HG03060 (cell line): ENCODE data around the gene PRKCG.
"Not testable (repeated sequence)": the region's sequence is repeated elsewhere in the genome, so short reads cannot be mapped to it uniquely, and the experiment has no call there.

Experiments used
- ATAC-seq: cut with Tn5 transposase; IDR thresholded peaks from one replicate; pipeline ENCODE4 v1.9.1; 2021; ENCODE audit warnings: low read depth, moderate number of reproducible peaks; ENCODE audit not compliant: unreplicated experiment

The PRKCG gene

DNA sequence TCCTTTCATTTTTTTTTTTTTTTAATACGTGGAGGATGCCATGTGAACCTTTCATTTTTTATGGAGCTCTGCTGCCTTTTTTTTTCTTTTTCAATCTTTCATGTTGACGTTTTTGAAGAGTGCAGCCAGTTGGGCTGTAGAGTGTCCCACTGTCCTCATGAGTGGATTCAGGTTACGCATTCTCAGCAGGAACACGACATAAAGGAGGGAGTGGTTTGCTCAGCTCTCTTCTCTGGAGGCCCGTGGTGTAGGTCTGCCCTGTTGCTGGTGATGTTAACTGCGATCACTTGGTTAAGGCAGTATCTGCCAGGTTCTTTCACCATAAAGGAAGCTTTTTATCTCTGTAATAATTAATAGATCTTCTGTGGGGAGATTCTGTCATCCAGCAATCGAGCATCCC is 54.0 kb downstream of the PRKCG start:
- ATAC-seq = no peak

DNA sequence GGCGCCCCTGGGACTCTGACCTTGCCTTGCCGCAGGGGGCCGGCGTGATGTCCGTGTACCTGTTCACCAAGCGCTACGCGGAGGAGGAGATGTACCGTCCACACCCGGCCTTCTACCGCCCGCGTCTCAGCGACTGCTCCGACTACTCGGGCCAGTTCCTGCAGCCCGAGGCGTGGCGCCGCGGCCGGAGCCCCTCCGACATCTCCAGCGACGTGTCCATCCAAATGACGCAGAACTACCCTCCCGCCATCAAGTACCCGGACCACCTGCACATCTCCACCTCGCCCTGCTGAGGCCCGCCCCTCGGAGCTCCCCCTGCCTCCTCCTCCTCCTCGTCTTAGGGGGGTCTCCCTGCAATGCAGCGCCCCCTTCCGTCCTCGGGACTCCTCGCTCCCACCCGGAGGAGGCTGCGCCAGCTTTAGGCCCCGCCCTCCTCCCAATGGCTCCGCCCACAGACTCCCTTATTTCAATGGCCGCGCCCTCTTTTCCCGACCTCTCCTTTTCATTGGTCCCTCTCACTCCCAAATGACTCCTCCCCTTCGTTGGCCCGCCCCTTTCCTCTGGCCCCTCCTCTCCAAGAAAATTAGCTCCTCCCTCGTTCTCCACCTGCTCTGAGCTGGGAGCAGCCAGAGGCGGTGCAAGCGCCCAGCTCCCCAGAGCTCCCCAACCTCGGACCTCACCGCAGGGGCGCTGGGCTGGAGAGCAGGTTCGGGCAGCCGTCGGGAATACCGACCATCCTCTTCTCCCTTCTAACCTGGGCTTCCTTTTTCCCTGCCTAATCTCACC is 60.2 kb downstream of the PRKCG start:
- ATAC-seq = no peak

DNA sequence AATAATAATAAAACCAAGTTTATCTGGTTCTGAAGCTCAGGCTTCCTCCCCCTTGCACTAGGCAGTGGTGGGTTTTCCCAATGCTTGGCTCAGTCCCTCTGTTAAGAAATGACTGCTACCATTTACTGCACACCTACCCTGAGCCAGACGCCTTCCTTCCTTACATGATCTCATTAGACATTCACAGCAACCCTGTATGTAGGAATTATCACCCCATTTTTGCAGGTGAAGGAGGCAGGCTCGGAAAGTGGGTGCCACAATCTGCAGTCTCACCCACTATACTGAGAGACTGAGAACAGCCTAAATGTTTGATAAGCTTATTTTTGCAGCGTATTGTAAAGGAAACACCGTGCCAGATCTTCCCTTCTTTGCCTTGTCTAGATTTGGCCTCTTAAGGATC is 62.4 kb downstream of the PRKCG start:
- no peak for ATAC-seq

DNA sequence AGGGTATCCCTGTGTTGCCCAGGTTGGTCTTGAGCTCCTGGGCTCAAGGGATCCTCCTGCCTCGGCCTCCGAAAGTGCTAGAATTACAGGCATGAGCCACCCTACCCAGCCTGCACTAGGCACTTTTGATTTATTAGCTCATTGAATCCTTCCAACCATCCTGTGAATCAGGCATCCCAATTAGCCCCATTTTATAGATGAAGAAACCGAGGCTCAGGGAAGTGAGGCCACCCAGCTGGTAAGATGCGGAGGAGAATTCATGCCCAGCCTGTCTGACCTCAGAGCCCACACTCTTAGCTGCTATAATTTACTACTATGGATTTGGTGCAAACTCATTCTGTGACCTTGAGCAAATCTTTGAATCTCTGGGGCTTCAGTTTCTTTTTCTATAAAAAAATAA is 62.9 kb downstream of the PRKCG start:
- no peak for ATAC-seq

DNA sequence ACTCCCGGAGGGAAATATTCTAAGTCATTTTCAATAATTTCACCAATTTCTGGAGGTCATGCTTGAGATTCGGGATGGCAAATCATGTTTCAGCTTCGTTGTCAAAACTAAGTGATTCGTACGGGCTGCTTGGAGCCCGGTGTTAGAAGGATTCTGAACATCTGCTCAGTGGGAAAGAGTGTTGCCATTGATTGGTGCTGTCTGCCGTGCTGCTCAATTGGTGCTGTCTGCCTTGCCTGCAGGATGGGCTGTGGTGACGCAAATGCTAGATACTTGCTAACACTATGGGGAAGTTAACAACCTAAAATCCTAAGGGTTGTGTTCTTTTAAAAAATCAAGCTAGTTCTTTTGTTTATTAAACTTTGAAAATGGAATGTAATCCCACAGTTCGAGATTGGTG is 63.4 kb downstream of the PRKCG start:
- ATAC-seq = no peak

DNA sequence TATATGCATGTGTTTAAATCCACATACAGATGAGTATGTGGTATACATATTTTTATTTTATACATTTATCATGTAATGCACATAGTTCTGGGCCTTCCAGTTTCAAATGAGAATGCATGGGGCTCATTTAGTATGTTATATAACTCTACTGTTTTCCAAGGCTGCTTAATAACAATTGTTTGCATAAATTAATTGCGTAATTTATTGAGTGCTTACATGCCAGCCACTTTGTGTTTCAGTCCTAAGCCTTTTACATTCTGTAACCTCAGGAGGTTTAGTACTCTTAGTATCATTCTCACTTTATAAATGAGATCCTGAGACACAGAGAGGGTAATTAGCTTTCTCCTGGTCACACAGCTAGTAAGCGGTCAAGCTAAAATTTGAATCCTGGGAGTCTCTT is 64.0 kb downstream of the PRKCG start:
- no peak for ATAC-seq

DNA sequence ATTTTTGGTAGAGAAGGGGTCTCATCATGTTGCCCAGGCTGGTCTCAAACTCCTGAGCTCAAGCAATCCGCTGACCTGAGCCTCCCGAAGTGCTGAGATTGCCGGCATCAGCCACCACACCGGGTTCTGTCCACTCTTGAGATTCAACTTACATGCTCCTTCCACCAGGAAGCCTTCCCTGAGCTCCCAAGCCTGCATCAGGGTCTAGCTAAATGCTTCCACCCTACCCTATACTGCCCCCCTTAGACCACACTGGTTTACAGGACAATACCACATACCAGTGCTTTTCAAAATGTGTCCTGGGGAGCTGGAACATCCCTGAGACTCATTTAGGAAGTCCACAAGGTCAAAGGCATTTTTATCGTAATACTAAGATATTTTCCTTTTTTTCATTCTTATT is 65.6 kb downstream of the PRKCG start:
- no peak for ATAC-seq

DNA sequence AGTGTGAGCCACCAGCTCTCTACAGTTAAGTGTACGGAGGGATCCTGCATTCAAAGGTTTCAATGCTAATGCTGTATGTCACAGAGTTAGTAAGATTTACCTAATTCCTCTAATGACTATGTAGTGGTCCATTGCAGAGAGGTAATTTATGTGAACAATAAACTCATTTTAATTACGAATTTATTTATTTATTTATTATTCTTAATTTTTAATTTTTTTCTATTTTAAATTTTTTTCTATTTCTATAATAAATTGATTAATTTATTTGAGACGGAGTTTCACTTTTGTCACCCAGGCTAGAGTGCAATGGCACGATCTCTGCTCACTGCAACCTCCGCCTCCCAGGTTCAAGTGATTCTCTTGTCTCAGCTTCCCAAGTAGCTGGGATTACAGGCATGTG is 66.6 kb downstream of the PRKCG start:
- not testable (repeated sequence) for ATAC-seq

DNA sequence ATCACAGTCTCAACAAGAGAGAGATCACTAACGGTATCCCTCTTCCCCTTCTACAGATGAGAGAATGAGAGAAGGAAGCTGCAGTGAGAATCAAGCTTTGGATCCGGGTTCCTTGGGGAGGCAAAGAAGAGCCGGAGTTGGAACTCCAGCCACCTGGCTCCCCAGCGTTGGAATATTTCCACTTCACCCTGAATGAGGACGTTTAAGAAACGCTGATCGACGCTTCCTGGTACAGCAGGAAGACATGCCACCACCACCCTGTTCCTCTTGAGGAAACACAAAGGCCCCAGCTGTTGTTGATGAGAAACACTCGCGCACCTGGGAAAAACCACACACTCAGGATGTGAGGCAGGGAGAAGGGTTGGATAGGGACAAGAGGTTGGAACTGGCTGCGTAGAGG is 69.4 kb downstream of the PRKCG start:
- ATAC-seq = no peak

DNA sequence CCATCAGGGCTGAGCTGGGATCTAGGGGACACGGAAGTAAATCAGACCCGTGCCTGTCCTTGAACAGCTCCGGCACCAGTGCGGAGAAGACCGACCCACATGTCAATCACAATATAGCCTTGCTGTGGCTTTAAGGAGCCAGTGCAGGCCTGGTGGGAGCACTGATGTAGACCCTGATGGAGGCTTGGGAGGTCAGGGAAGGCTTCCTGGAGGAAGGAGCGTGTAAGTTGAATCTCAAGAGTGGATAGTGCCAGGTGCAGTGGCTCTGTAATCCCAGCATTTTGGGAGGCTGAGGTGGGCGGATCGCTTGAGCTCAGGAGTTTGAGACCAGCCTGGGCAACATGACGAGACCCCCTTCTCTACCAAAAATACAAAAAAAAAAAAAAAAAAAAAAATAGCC is 70.0 kb downstream of the PRKCG start:
- no peak for ATAC-seq

DNA sequence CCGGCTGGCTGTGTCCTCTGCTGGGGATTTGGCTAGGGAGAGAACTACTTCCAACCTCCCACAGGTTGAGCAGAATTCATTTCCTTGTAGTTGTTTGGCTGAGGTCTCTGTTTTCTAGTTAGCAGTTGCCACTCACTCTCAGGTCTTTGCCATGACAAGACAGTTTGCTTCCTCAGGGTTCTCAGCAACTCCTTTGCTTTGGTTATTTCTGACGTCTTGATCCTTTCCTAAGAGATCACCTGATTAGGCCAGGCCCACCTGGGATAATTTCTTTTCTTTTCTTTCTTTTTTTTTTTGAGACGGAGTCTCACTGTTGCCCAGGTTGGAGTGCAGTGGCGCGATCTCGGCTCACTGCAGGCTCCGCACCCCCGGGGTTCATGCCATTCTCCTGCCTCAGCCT is 71.4 kb downstream of the PRKCG start:
- no peak for ATAC-seq
